Cardiac fibroblast (primary cell): ENCODE results near the gene ZNF18.

ENCODE experiments used
- DNase-seq, 2 donors: peaks; one replicate each; pipeline versions ENCODE4 v3.0.0 to v3.0.0-alpha.2; 2010; ENCODE audit warnings: low read depth in 2 of 2
- H3K4me3 ChIP-seq, 2 donors: replicated peaks in 1 of 2; 1 replicate in 1 of 2; 2 replicates in 1 of 2; pipeline ENCODE4 v1.5.1; 2011; ENCODE audit warnings: low read depth in 2 of 2, low read length in 2 of 2, mild to moderate bottlenecking in 2 of 2, moderate library complexity in 1 of 2
- TF ChIP-seq, protein P1 (sequence below): IDR thresholded peaks from one replicate; pipeline ENCODE4 v1.5.1; 2011; ENCODE audit warnings: low read depth, mild to moderate bottlenecking, low read length, inconsistent platforms

Gene ZNF18

DNA sequence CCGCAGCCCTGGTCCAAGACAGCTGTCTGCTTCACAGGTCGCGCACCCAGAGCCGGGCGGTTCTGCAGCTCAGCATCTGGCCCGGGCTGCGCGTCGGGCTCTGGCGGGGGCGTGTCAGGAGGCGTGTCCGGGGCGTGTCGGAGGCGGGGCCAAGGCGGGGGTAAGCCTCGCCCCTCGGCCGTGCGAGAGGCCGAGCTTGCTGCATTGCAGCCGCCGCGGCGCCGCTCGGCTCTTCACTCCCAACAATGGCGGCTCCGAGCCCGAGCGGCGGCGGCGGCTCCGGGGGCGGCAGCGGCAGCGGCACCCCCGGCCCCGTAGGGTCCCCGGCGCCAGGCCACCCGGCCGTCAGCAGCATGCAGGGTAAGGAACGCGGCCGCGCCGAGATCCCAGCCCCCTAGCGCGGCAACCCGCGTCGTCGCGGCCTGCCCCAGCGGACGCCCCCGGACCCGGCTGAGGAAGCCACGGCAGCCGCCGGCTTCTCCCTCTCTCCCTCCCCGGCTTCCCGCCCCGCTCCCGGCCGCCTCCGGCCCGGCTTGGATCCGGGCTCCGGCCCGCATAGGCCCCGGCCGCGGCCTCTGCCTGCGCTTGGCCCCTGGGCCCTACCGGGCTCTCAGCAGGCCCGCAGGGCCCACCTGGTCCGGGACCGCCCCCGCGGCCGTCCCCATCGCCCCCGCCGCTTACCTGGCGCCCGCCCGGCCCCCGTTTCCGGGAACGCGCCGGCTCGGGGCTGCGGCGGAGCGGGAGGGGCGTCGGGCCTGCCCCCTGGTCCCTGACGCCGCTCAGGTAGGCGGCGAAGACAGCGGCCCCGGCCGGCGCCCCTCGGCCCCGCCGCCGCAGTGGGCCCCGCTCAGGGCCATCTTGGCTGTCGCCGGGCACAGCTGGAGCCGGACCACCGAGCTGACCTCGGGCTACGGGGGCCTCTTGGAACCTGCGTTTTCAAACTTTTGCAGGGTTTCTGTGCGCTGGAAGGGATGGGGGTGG, 23.7 kb upstream of the ZNF18 start, which contains the start of gene MAP2K4:
Gene MAP2K4 (plus strand): TSS at position 236 of the 981 bp plus-strand sequence. CDS start 10 bp downstream, at position 246.
- peak; percentile 88 to 93 for DNase-seq
- H3K4me3 ChIP-seq, result peak within 1 kb of the TSS; percentile 66 to 69
- TF ChIP-seq, protein P1, sequence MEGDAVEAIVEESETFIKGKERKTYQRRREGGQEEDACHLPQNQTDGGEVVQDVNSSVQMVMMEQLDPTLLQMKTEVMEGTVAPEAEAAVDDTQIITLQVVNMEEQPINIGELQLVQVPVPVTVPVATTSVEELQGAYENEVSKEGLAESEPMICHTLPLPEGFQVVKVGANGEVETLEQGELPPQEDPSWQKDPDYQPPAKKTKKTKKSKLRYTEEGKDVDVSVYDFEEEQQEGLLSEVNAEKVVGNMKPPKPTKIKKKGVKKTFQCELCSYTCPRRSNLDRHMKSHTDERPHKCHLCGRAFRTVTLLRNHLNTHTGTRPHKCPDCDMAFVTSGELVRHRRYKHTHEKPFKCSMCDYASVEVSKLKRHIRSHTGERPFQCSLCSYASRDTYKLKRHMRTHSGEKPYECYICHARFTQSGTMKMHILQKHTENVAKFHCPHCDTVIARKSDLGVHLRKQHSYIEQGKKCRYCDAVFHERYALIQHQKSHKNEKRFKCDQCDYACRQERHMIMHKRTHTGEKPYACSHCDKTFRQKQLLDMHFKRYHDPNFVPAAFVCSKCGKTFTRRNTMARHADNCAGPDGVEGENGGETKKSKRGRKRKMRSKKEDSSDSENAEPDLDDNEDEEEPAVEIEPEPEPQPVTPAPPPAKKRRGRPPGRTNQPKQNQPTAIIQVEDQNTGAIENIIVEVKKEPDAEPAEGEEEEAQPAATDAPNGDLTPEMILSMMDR, result no peak

DNA sequence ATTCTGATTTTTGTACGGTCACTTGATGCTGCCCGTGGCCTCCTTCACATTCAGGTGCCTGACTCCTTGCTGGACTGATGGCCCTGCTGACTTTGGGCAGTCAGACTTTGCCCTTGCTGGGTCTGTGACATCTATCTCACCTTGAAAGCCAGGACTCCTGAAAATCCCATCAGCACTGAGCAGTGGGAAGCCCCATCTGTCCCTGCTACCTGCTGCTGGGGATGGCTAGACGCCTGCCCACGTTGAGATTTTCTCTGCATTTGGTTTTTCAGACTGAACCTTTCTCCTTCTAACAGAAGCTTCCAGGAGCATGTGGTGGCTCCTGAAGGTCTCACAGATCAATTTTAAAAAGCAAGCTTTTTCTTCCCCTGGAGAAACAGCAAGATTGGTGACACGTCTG, 10.2 kb upstream of the ZNF18 start:
- no peak for DNase-seq
- TF ChIP-seq, protein P1, result no peak
- H3K4me3 ChIP-seq, result no peak overlapping the region

- peak; percentile 39 to 63 for DNase-seq
- TF ChIP-seq, protein P1, result no peak
Observed at GRCh38 chr17:11999696-12000095, 2.4 kb upstream of the ZNF18 start.

DNA sequence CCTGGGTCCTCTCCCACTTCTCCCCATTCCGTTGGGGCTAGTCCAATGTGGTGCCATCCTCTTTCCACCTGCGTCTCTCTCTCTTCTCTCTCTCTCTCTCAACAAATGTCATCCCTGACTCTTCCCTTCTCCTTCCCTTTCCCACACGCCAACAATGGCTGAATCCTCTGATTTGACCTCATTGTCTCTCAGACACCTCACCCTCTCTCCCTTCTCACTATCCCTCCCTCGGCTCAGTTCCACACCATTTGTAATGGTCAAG, 628 bp upstream of the ZNF18 start:
- TF ChIP-seq, protein P1, result no peak
- no peak for DNase-seq
- peak overlapping the region; percentile 64 to 68 for H3K4me3 ChIP-seq

More at GRCh38 chr17:11999696-12000095, 2.4 kb upstream of the ZNF18 start:
- no peak overlapping the region for H3K4me3 ChIP-seq

GRCh38 chr17:11996722-11997146, 541 bp downstream of the ZNF18 start:
- H3K4me3 ChIP-seq, result peak overlapping the region; percentile 86 to 89
- DNase-seq, result peak; percentile 36 to 50
- TF ChIP-seq, protein P1, result peak; percentile 24

GRCh38 chr17:11991461-11991860, 5.8 kb downstream of the ZNF18 start:
- H3K4me3 ChIP-seq, result no peak overlapping the region
- TF ChIP-seq, protein P1, result no peak
- no peak for DNase-seq
